SU-DHL-6 (cell line): ENCODE results near the gene FKRP.

Experiments used
- H2AFZ ChIP-seq: fragments of 200-600 bp; sonication (generic); 2 replicates; pipeline ENCODE4 v1.6.1; 2014; ENCODE audit warnings: low read depth, mild to moderate bottlenecking, moderate library complexity, mixed read lengths, antibody characterized with exemption, low read length; ENCODE audit not compliant: severe bottlenecking
- H3F3A ChIP-seq: fragments of 200-600 bp; shearing (Covaris generic); 2 replicates; pipeline ENCODE4 v1.6.0; 2016; ENCODE audit warnings: antibody characterized with exemption, mild to moderate bottlenecking; ENCODE audit not compliant: insufficient read depth
- H3K27ac ChIP-seq: fragments of 200-600 bp; sonication (generic); 2 replicates; pipeline ENCODE4 v1.5.1; 2016; ENCODE audit warnings: low read depth, mild to moderate bottlenecking, low read length, moderate library complexity, mixed read lengths
- H3K27me3 ChIP-seq: fragments of 200-600 bp; sonication (generic), shearing (Covaris generic); 2 replicates; pipeline ENCODE4 v1.6.0; 2014; ENCODE audit warnings: mild to moderate bottlenecking, low read length
- H3K36me3 ChIP-seq: fragments of 200-600 bp; sonication (generic); 2 replicates; pipeline ENCODE4 v1.6.1; 2014; ENCODE audit warnings: mild to moderate bottlenecking, low read length, mixed read lengths
- H3K4me2 ChIP-seq: fragments of 300-600, 200-600 bp; shearing (Covaris generic), sonication (generic); 2 replicates; pipeline ENCODE4 v1.6.0; 2014; ENCODE audit warnings: low read length, low read depth, mild to moderate bottlenecking; ENCODE audit not compliant: poor library complexity, severe bottlenecking
- H3K4me3 ChIP-seq: fragments of 200-600 bp; sonication (generic); 2 replicates; pipeline ENCODE4 v1.5.1; 2014; ENCODE audit warnings: antibody characterized with exemption, low read length, mild to moderate bottlenecking, mixed read lengths; ENCODE audit not compliant: insufficient read depth, poor library complexity, severe bottlenecking
- H3K79me2 ChIP-seq: fragments of 200-600 bp; sonication (generic); 2 replicates; pipeline ENCODE4 v1.6.1; 2014; ENCODE audit warnings: mild to moderate bottlenecking, low read length, moderate library complexity; ENCODE audit not compliant: insufficient read depth
- H3K9ac ChIP-seq: fragments of 200-600 bp; sonication (generic); 2 replicates; pipeline ENCODE4 v1.7.0; 2014; ENCODE audit warnings: mild to moderate bottlenecking, low read length
- H3K9me2 ChIP-seq: fragments of 200-600 bp; sonication (generic); replicated peaks from 2 replicates; pipeline ENCODE4 v1.6.1; 2014; ENCODE audit warnings: low read length; ENCODE audit not compliant: insufficient read depth
- H3K9me3 ChIP-seq: fragments of 200-600 bp; sonication (generic); 2 replicates; pipeline ENCODE4 v1.6.1; 2014; ENCODE audit warnings: low read length, mixed read lengths; ENCODE audit not compliant: insufficient read depth
- H4K20me1 ChIP-seq: fragments of 200-600 bp; sonication (generic); 2 replicates; pipeline ENCODE4 v1.6.1; 2014; ENCODE audit warnings: low read depth, mild to moderate bottlenecking, antibody characterized with exemption, low read length, moderate library complexity, mixed read lengths
- CTCF ChIP-seq: fragments of 200-600 bp; sonication (generic); IDR thresholded peaks from one replicate; pipeline ENCODE4 v1.5.1; 2017; ENCODE audit warnings: antibody characterized with exemption, mild to moderate bottlenecking, low read length, moderate library complexity; ENCODE audit not compliant: insufficient read depth, poor library complexity, severe bottlenecking
- EZH2phosphoT487 ChIP-seq: fragments of 200-600 bp; sonication (generic), shearing (Covaris generic); conservative IDR thresholded peaks from 2 replicates; pipeline ENCODE4 v1.6.1; 2018; ENCODE audit warnings: mild to moderate bottlenecking, antibody characterized with exemption, low read length, moderate library complexity, mixed read lengths

Gene FKRP

GRCh38 chr19:46728693-46729339 is 17.0 kb upstream of the FKRP start:
- Histone ChIP-seq H3K9ac (no peak overlapping the region), H3K36me3 (no peaks in the 10 kb centered on the region), H3K27ac (no peak overlapping the region), H2AFZ (no peak overlapping the region), H3K9me2 (no peaks in the 10 kb centered on the region), H3K4me2 (no peak overlapping the region), H4K20me1 (no peaks in the 10 kb centered on the region), H3K9me3 (no peaks in the 10 kb centered on the region), H3K4me3 (no peak overlapping the region), H3K27me3 (no peaks in the 10 kb centered on the region), H3F3A (no peaks in the 10 kb centered on the region), H3K79me2 (peaks cover 8% of the 10 kb centered on the region; the same call in 1 of the 2 replicates)
- TF ChIP-seq CTCF = peak; percentile 95
- no peak for TF ChIP-seq EZH2phosphoT487

GRCh38 chr19:46729696-46730095 is 16.2 kb upstream of the FKRP start:
- no peaks in the 10 kb centered on the region for H3F3A ChIP-seq
- H3K4me3 ChIP-seq = no peak overlapping the region
- peaks cover 14% of the 10 kb centered on the region; the same call in 1 of the 2 replicates for H3K79me2 ChIP-seq
- no peaks in the 10 kb centered on the region for H3K9me2 ChIP-seq
- no peaks in the 10 kb centered on the region for H3K27me3 ChIP-seq
- no peak overlapping the region for H3K9ac ChIP-seq
- H4K20me1 ChIP-seq = no peaks in the 10 kb centered on the region
- H3K9me3 ChIP-seq = no peaks in the 10 kb centered on the region
- 0 out of 2 replicates have a peak, but pooled peaks cover 3% of the 10 kb centered on the region for H3K36me3 ChIP-seq
- H3K4me2 ChIP-seq = no peak overlapping the region
- no peak overlapping the region for H2AFZ ChIP-seq
- TF ChIP-seq EZH2phosphoT487 = no peak
- no peak for TF ChIP-seq CTCF
- no peak overlapping the region for H3K27ac ChIP-seq

- Histone ChIP-seq H3F3A (no peaks in the 10 kb centered on the region), H3K27ac (no peak overlapping the region), H3K9ac (no peak overlapping the region), H3K36me3 (0 out of 2 replicates have a peak, but pooled peaks cover 3% of the 10 kb centered on the region), H3K4me2 (no peak overlapping the region), H2AFZ (no peak overlapping the region), H3K4me3 (no peak overlapping the region), H4K20me1 (no peaks in the 10 kb centered on the region), H3K9me2 (no peaks in the 10 kb centered on the region), H3K9me3 (no peaks in the 10 kb centered on the region), H3K79me2 (peaks cover 14% of the 10 kb centered on the region; the same call in 1 of the 2 replicates), H3K27me3 (no peaks in the 10 kb centered on the region)
- no peak for TF ChIP-seq CTCF
Observed at GRCh38 chr19:46730187-46730586, 15.7 kb upstream of the FKRP start.
